Fibroblast of villous mesenchyme (primary cell): Measurements from ENCODE around the gene GALNT4. TPM values are rescaled to one million over a fixed set of nuclear protein-coding genes. Genes with fewer than 3 reads are reported as not detected.

Experiments used
- DNase-seq: peaks from one replicate; pipeline ENCODE4 v3.0.0-alpha.2; 2010; ENCODE audit warnings: low read depth
- H3K4me3 ChIP-seq: 2 replicates; pipeline ENCODE4 v1.5.1; 2011; ENCODE audit warnings: low read depth, mild to moderate bottlenecking, low read length
- CTCF ChIP-seq: IDR thresholded peaks from 2 replicates; pipeline ENCODE4 v1.5.1; 2012; ENCODE audit warnings: low read depth, mild to moderate bottlenecking, low read length; ENCODE audit not compliant: insufficient read depth
- total RNA-seq: library from RNA; depleted of rRNA; stranded (reverse); fragments of >200 nt; gene quantifications from 2 replicates; pipeline ENCODE4 v1.2.3, GENCODE V29; 2012

GALNT4 gene
- total RNA-seq, 1 donor: 15.5 TPM

- no peak overlapping the region for H3K4me3 ChIP-seq
- no peak for DNase-seq
- TF ChIP-seq CTCF: no peak
These were observed 17.4 kb downstream of the GALNT4 start for GRCh38 chr12:89507015-89507824.

- no peak for DNase-seq
- TF ChIP-seq CTCF: no peak
- H3K4me3 ChIP-seq: no peak overlapping the region
These were observed 18.5 kb downstream of the GALNT4 start for GRCh38 chr12:89506050-89506449.

- DNase-seq: peak; percentile 57
- no peak overlapping the region for H3K4me3 ChIP-seq
- no peak for TF ChIP-seq CTCF
These were observed 19.8 kb downstream of the GALNT4 start for GRCh38 chr12:89504560-89505346.

- TF ChIP-seq CTCF: no peak
- no peak overlapping the region for H3K4me3 ChIP-seq
- DNase-seq: no peak
These were observed 22.8 kb downstream of the GALNT4 start for GRCh38 chr12:89501793-89502192.

- H3K4me3 ChIP-seq: no peak overlapping the region
- no peak for DNase-seq
- TF ChIP-seq CTCF: no peak
These were observed 24.7 kb downstream of the GALNT4 start for GRCh38 chr12:89499857-89500256.

GRCh38 chr12:89497467-89497866, 27.1 kb downstream of the GALNT4 start:
- H3K4me3 ChIP-seq: no peak overlapping the region
- peak; percentile 77 for DNase-seq
- no peak for TF ChIP-seq CTCF
